ENCODE data around the gene AGRN.
"Not testable (repeated sequence)": the region's sequence is repeated elsewhere in the genome, so short reads cannot be mapped to it uniquely, and the experiment has no call there.

The AGRN gene

DNA sequence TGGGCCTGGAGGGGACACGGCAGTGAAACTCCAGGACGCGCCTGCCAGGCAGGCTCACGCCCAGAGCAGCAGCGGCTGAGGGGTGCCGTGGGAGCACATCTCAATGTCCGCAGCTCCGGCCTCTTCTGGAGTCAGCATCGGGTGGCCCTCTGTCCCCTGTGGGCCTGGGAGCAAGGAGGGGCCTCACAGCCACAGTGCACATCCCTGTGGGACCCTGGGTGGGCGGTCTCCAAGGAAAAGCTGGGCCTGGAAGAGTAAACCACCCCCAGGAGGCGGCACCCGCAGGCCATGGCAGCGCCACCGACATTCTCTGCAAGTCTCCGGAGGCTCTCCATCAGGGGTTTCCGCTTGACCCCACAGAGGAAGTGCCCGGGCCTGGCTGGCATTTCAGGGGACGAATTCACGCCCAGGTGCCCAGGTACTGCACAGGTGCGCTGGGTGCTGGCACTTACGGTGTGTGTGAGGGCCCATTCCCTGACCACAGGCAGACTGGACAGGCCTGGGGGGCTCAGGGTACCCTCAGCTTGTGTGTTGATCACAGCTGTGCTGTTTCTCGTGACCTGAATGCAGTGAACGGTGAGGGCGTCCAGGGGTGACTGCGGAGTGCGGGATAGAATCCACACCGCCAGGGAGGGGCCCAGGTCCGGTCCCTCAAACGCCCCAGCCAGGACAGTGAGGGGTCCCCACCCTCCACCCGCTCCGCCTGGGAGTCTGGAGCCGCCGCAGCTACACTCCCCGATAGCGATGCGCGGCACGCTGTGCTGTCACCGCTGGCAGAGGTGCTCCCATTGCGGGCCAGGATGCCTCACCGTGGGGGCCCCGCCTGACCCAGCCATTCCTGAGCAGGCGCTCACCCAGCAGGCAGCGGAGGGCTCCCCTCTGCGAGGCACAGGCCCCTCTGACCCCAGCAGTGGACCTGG is 70.8 kb downstream of the AGRN start:
- DNase-seq (ENCODE audit: low read depth in 2 of 3, low spot score in 2 of 3), result no peak

DNA sequence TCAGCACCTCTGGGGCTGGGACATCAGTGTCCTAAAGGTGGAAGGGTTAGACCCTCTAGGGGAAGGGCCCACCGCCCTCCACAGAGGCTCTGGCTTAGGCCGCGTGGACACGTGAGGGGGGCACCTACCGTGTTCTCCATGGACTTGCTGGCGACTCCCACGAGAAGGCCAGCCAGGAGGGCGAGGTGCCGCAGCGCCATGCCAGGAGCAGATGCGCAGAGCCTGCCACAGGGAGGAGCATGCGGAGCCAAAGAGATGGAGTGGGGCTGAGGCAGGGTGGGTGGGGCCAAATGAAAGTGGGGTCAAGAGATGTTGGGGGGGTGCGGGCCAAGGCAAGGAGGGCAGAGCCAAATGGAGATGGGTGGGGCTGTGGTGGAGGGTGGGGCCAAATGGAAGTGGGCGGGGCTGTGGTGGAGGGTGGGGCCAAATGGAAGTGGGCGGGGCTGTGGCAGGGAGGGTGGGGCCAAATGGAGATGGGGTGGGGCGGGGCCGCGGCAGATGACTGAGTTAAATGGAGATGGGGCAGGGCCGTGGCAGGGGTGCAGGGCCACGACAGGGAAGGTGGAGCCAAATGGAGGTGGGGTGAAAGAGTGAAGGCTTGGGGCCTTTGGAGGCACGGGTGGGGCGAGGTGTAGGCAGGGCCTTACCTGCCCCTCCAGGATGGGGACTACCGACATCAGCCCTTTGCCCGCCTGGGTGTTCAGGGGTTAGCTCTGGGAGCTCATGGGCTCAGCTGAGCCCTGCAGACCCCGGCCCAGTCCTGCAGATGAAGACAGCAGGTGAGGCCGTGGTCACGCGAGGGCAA is 71.6 kb downstream of the AGRN start:
- no peak for DNase-seq (ENCODE audit: low read depth in 2 of 3, low spot score in 2 of 3)

DNA sequence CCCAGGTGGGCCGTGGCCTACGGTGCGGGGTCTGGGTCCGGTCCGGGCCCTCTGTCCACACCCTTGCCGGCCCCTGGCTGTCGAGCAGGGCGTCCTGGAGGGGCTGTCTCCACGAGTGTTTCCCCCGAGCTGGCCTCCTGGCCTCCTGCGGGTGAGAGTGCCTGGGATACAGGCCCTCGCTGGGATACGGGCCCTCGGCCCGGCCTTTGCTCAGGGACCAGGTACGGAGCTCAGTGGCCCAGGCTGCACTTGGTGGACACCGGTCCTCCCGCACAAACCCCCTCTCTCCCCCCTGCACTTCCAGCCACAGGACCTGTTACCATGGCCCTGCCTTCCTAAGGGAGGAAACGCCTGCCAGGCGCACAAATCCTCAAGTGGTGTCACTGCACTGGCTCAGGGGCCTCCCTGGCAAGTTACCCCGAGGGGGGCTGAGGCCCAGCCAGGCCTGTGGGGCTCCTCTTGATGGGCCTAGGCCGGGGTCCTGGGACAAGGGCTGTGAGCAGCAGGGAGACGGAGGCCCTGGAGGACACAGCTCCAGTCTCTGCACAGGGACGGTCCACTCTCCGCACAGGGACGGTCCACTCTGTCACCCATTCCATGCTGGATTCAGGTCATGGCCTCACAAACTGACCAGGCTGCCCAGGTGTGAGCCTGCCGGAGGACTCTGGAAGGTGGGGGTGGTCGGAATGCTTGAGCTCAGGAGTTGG is 72.4 kb downstream of the AGRN start:
- DNase-seq (ENCODE audit: low read depth in 2 of 3, low spot score in 2 of 3), result no peak

DNA sequence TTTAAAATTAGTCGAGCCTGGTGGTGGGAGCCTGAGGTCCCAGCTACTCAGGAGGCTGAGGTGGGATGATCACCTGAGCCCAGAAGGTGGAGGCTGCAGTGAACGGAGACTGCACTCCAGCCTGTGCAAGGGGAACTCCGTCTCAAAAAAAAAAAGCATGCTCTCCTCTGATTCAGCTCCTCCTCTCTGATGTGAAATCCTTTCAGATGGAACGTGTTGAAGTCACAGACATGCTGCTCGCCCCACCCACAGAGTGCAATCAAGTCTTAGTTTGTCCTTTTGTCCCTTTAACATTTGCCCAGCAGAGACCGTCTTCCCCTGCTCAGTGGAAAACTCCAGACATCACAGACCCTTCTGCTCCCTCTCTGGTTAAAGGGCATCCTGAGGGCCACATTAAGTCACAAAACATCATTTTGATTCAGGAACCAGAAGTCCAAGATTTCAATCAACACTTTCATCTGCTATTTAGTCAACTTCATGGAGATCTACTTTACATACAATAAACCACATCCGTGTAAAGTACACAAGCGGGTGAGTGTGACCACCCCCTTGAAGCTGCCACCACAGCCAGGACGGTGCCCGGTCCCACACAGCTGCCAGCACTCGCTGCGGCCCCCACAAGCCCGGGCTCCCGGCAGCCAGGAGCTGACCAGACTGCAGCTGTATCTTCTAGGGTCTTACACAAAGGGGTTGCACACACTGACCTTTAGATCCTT is 73.1 kb downstream of the AGRN start:
- no peak for DNase-seq (ENCODE audit: low read depth in 2 of 3, low spot score in 2 of 3)

DNA sequence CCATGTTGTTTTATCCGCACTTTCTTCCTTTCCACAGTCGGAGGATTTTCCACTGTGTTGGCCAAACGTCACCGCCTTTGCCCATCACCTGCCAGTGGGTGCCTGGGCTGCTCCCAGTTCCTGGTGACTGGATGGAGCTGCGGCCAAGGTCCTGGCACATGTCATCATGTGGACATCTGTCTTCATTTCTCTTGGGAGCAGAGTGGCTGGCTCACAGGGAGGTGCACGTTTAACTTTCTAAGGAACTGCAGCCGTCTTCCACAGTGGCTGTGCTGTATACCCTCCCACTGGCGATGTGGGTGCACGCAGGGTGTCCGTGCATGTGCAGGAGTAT is 73.7 kb downstream of the AGRN start:
- no peak for DNase-seq (ENCODE audit: low read depth in 2 of 3, low spot score in 2 of 3)

DNA sequence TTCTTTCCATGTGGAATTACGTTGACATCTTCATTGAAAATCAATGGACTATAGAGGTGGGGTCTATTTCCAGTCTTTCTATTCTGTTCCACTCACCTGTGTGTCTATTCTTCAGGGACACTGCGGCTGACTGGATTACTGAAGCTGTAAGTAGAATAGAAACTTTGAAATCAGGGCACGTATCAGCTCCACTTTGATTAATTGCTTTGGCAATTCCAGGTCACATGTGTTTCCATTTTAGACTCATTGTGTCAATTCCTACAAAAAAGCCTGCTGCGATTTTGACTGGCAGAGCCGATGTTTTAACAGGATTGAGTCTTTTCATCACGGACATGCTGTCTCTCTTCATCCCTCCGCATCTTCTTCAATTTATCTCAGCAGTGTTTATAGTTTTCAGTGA is 75.1 kb downstream of the AGRN start:
- no peak for DNase-seq (ENCODE audit: low read depth in 2 of 3, low spot score in 2 of 3)

DNA sequence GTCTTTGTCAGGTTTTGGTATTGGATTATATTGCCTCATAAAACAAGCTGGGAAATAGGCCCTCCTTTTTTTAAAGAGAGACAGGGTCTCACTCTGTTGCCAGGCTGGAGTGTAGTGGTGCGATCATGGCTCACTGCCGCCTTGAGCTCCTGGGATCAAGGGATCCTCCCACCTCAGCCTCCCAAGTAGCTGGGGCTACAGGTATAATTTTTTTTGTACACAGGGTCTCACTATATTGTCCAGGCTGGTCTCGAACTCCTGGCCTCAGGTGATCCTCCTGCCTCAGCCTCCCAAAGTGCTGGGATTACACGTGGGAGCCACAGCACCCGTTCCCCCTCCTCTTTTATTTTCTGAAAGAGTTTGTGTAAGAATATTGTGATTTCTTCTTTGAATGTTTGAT is 76.2 kb downstream of the AGRN start:
- DNase-seq (ENCODE audit: low read depth in 2 of 3, low spot score in 2 of 3), result not testable (repeated sequence)

DNA sequence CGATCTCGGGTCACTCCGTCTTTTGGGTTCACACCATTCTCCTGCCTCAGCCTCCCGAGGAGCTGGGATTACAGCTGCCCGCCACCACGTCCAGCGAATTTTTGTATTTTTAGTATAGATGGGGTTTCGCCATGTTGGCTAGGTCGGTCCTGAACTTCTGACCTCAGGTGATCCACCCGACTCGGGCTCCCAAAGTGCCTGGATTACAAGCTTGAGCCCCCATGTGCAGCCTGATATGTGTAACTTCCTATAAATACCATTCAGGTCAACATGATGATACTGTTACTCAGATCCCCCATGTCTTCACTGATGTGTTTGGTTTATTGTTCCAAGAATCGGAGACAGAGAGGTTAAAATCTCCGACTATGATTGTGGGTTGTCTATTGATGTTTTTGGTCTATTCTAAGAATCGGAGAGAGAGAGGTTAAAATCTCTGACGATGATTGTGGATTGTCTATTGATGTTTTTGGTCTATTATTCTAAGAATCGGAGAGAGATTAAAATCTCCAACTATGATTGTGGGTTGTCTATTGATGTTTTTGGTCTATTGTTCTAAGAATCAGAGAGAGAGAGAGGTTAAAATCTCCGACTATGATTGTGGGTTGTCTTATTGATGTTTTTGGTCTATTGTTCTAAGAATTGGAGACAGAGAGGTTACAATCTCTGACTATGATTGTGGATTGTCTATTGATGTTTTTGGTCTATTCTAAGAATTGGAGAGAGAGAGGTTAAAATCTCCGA is 78.9 kb downstream of the AGRN start:
- DNase-seq (ENCODE audit: low read depth in 2 of 3, low spot score in 2 of 3), result no peak

DNA sequence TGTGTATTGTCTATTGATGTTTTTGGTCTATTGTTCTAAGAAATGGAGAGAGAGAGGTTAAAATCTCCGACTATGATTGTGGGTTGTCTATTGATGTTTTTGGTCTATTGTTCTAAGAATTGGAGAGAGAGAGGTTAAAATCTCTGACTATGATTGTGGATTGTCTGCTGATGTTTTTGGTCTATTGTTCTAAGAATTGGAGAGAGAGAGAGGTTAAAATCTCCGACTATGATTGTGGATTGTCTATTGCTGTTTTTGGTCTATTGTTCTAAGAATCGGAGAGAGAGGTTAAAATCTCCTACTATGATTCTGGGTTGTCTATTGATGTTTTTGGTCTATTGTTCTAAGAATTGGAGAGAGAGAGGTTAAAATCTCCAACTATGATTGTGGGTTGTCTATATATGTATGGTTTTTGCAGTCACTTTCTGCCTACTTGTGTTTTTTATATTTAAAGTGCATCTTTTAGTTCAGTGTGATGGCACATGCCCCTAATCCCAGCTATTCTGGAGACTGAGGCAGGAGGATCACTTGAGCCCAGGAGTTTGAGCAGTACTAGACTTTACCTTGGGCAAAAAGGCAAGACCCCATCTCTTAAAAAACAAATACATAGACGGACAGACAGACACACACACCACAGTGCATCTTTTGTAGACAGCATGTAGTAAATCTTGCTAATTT is 79.7 kb downstream of the AGRN start:
- no peak for DNase-seq (ENCODE audit: low read depth in 2 of 3, low spot score in 2 of 3)

DNA sequence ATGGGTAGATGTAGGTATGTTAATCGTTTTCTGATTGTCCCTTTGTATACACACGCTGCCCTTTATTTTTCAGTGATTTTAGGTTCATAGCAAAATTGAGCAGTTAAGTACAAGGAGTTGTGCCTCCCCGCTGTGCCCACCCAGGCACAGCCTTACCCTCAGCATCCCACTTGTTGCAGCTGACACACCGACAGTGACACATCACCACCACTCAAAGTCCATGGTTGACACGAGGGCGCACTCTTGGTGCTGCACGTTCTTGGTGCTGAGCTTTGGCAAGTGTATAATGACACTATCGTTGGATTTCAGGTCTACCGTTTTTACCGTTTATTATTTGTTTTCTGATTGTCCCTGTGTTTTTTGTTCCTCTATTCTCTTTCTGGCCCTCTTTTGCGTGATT is 80.4 kb downstream of the AGRN start:
- no peak for DNase-seq (ENCODE audit: low read depth in 2 of 3, low spot score in 2 of 3)

DNA sequence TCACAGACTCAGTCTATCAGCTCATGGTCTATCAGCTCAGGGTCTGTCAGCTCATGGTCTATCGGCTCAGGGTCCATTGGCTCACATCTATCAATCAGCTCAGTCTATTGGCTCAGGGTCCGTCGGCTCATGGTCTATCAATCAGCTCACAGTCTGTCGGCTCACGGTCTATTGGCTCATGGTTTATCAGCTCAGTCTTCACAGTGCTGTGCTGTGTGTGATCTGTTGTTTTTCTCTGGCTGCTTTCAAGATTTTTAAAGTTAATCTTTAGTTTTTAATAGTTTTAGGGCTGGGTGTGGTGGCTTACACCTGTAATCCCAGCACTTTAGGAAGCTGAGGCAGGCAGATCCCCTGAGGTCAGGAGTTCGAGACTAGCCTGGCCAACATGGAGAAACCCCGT is 81.6 kb downstream of the AGRN start:
- DNase-seq (ENCODE audit: low read depth in 2 of 3, low spot score in 2 of 3), result no peak

DNA sequence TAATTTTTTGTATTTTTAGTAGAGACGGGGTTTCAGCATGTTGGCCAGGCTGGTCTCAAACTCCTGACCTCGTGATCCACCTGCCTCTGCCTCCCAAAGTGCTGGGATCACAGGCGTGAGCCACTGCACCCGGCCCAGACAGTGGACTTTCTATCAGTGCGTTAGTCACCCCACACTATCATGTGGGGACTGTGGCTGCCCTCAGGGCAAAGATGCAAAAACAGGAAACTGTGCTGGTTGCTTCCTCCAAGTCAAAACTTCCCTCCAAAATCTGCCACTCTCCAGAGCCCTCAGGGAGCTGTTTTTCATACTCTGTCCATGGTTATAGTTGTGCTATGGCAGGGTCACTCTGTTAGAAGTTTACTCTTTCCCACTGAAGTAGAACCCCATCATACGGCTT is 84.2 kb downstream of the AGRN start:
- DNase-seq (ENCODE audit: low read depth in 2 of 3, low spot score in 2 of 3), result not testable (repeated sequence)

Measured in activated CD8-positive, alpha-beta memory T cell treated with anti-CD3 and anti-CD28 coated beads for 48 hours (primary cell).